ENCODE data around the gene CRYGB. TPM values are rescaled to one million over a fixed set of nuclear protein-coding genes. Genes with fewer than 3 reads are reported as not detected.

Gene CRYGB
- total and polyA plus RNA-seq, 7 donors = not detected

GRCh38 chr2:208098267-208098666 lies 47.7 kb downstream of the CRYGB start:
- Histone ChIP-seq H3K27ac (no peak overlapping the region), H3K4me3 (no peak overlapping the region), H3K9me3 (no peaks in the 10 kb centered on the region), H3K36me3 (no peaks in the 10 kb centered on the region), H3K27me3 (no peaks in the 10 kb centered on the region), H3K4me1 (no peaks in the 10 kb centered on the region)
- DNase-seq = no peak
- TF ChIP-seq CTCF (IDR thresholded peaks at IDR 0.05) = no peak
- TF ChIP-seq POLR2AphosphoS5 (IDR thresholded peaks at IDR 0.05) = no peak
- no peak for TF ChIP-seq POLR2A (IDR thresholded peaks at IDR 0.05)
- no peak for TF ChIP-seq EP300 (IDR thresholded peaks at IDR 0.05)
- intact Hi-C loops (cut with DNase I) = no loop called here
- WGBS, 2 donors = 80 to 84% methylated on average over 2 of the region's 2 CpGs

- WGBS, 2 donors = 84 to 88% methylated on average over 5 of the region's 5 CpGs
- Histone ChIP-seq H3K9me3 (no peaks in the 10 kb centered on the region), H3K27me3 (no peaks in the 10 kb centered on the region), H3K4me1 (no peaks in the 10 kb centered on the region), H3K4me3 (no peak overlapping the region), H3K36me3 (no peaks in the 10 kb centered on the region), H3K27ac (no peak overlapping the region)
- intact Hi-C loops (cut with DNase I) = no loop called here
- TF ChIP-seq EP300 (IDR thresholded peaks at IDR 0.05) (no peak), CTCF (IDR thresholded peaks at IDR 0.05) (no peak), POLR2A (IDR thresholded peaks at IDR 0.05) (no peak), POLR2AphosphoS5 (IDR thresholded peaks at IDR 0.05) (no peak)
- no peak for DNase-seq
Observed at GRCh38 chr2:208097801-208098200, 48.2 kb downstream of the CRYGB start.

DNA sequence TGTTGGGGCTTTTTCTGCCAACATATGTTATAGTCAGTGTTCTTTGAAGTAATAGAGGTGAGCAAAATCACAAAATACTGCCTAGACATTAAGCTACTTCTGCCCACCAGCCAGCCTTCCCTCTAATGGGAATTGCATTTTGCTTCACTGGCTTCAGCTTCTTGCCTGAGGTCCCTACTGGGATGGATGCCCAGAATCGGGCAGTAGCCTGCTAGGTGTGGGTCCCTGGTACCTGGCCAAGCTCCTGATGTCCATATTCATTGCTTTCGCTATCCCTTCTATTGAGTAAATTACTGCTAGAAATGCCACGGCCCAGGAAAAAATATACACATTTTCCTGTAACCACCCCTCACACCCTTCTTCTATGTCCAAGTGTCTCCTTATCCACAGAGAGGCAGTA lies 48.6 kb downstream of the CRYGB start:
- intact Hi-C loops (cut with DNase I) = no loop called here
- Histone ChIP-seq H3K4me3 (no peak overlapping the region), H3K27ac (no peak overlapping the region), H3K27me3 (no peaks in the 10 kb centered on the region), H3K36me3 (no peaks in the 10 kb centered on the region), H3K9me3 (no peaks in the 10 kb centered on the region), H3K4me1 (no peaks in the 10 kb centered on the region)
- DNase-seq = no peak
- TF ChIP-seq CTCF (IDR thresholded peaks at IDR 0.05) (no peak), EP300 (IDR thresholded peaks at IDR 0.05) (no peak), POLR2AphosphoS5 (IDR thresholded peaks at IDR 0.05) (no peak), POLR2A (IDR thresholded peaks at IDR 0.05) (no peak)
- WGBS, 2 donors = 59 to 82% methylated on average over 3 of the region's 3 CpGs

DNA sequence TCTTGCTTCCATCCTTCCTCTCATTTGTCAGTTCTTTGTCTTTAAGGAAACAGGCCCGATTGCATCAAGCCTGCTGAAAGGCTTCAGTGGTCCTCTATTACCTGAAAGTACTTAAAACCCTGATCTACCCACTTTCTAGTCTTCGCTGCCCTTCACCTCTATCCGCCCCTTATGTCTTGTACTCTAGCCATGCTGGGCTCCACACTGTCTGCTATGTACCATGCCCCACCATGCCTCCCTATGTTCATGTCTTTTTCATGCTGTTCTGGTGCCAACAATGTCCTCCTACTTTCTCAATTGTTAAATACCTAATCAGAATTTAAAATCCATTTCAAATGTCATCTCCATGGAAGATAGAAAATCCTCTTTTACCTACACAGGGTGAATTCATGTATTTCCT lies 49.9 kb downstream of the CRYGB start:
- DNase-seq = no peak
- no peaks in the 10 kb centered on the region for H3K27me3 ChIP-seq
- intact Hi-C loops (cut with DNase I) = no loop called here
- no peak for TF ChIP-seq POLR2A (IDR thresholded peaks at IDR 0.05)
- no peak for TF ChIP-seq POLR2AphosphoS5 (IDR thresholded peaks at IDR 0.05)
- TF ChIP-seq EP300 (IDR thresholded peaks at IDR 0.05) = no peak
- TF ChIP-seq CTCF (IDR thresholded peaks at IDR 0.05) = no peak
- H3K4me3 ChIP-seq = no peak overlapping the region
- no peaks in the 10 kb centered on the region for H3K4me1 ChIP-seq
- no peaks in the 10 kb centered on the region for H3K36me3 ChIP-seq
- no peaks in the 10 kb centered on the region for H3K9me3 ChIP-seq
- H3K27ac ChIP-seq = no peak overlapping the region
- 79 to 90% methylated on average over 3 of the region's 3 CpGs for WGBS, 2 donors

GRCh38 chr2:208093128-208093527 lies 52.8 kb downstream of the CRYGB start:
- DNase-seq = no peak
- Histone ChIP-seq H3K36me3 (no peaks in the 10 kb centered on the region), H3K4me3 (no peak overlapping the region), H3K9me3 (no peaks in the 10 kb centered on the region), H3K4me1 (no peaks in the 10 kb centered on the region), H3K27ac (no peak overlapping the region), H3K27me3 (no peaks in the 10 kb centered on the region)
- TF ChIP-seq POLR2A (IDR thresholded peaks at IDR 0.05) (no peak), CTCF (IDR thresholded peaks at IDR 0.05) (no peak), EP300 (IDR thresholded peaks at IDR 0.05) (no peak), POLR2AphosphoS5 (IDR thresholded peaks at IDR 0.05) (no peak)
- intact Hi-C loops (cut with DNase I) = no loop called here
